Measurements from ENCODE around the gene PRKCD.

Gene PRKCD

GRCh38 chr3:53236112-53236841, 75.3 kb downstream of the PRKCD start:
- peak in 1 of 2 experiments; percentile 49 for DNase-seq

DNA sequence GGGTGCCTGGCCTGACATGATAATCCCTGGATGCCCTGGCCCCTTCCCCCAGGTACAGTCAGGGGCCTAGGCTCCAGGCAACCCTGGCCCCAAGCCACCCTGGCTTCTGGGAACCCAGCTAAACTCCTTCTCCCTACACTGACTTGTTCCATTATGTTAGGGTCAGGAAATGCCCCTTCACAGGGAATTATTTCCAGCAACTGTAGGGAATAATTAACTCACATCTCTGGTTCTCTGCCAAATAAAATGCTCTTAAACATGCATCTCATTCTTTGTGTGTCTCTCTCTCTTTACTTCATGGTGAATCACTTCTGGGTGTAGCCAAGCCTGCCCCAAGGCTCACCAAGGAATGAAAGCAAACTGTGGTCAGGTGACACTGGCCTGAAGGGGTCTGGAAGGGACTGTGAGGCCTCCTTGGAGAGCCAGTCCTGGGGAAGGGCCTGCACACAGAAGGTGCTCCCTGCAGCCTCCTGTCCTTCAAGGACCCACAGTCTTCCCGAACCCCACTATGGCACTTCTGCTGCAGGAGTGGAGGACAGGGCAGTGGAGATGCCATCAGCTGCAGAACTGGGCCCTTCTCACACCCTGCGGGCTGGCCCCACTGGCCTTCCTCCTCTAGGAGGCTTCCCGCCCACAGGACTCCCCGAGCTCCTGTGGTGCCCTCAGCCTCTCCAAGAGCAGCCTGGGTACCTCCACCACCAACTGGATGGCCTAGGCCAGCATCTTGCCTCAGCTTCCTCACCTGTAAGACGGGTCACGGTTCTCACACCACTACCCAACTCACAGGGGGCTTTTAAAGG, 77.2 kb downstream of the PRKCD start:
- peak in 1 of 2 experiments; percentile 56 for DNase-seq

DNA sequence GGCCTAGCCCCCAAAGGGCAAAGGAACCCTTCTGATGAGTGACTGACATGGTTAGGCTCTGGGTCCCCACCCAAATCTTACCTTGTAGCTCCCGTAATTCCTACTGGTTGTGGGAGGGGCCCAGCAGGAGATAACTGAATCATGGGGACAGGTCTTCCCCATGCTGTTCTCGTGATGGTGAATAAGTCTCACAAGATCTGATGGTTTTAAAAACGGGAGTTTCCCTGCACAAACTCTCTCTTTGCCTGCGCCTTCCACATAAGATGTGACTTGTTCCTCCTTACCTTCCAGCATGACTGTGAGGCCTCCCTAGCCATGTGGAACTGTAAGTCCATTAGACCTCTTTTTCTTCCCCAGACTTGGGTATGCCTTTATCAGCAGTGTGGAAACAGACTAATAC, 77.9 kb downstream of the PRKCD start:
- DNase-seq, result no peak

DNA sequence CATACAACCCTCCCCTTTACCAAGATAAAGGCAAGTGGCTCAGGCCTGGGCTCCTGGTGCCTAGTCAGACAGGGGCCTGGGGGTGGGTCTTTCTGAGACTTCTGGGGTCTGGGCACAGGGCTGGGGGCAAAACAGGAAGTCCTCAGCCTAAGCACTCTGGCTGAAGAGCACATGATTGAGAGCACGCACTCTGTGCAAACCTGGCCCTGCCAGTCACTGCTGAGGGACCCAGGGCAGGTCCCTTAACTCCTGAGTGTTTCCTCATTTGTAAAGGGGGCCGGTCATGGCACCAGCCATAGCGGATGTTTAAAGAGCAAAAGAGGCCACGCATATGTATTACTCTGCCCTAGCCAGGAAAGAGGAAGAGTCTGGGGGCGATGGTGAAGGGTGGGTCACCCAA, 78.8 kb downstream of the PRKCD start:
- DNase-seq, result no peak

GRCh38 chr3:53240989-53241972, 80.3 kb downstream of the PRKCD start:
- DNase-seq, result no peak

DNA sequence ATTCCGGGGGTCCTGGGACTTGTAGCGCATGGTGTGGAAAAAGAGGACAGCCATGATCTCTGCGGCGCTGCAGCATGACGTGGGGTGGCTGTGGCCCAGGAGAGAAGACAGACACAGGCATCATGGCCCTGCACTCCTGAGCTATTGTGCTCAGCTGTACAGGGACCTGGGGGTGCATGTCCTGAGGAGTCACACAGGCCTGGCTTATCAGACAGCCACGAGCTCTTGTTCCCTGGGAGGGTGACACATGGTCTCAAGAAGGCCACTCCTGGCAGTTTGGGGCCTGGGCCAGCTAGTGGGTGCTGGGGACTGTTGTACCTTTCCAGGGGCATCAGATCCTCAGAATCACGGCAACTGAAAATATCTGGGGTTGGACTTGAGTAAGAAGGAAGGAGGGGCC, 81.1 kb downstream of the PRKCD start:
- DNase-seq, result no peak
